Prostate gland (tissue), 2 donors: Measurements from ENCODE around the gene EIF2B2. TPM values are rescaled to one million over a fixed set of nuclear protein-coding genes. Genes with fewer than 3 reads are reported as not detected.

ENCODE experiments used
- DNase-seq: peaks from one replicate; pipeline ENCODE4 v3.0.0-alpha.2; 2019; ENCODE audit warnings: low spot score
- H3K27ac ChIP-seq, 2 donors: fragments of 200-600 bp; sonication (generic); 2 replicates each; pipeline ENCODE4 v1.5.1; 2017 to 2019
- H3K27me3 ChIP-seq: fragments of 200-600 bp; sonication (generic); replicated peaks from 2 replicates; pipeline ENCODE4 v1.5.1; 2019; ENCODE audit not compliant: insufficient read depth
- H3K36me3 ChIP-seq, 2 donors: fragments of 200-600 bp; sonication (generic); 1 replicate in 1 of 2; 2 replicates in 1 of 2; pipeline versions ENCODE4 v1.5.1 to v1.8.1; 2017 to 2019
- H3K4me1 ChIP-seq: fragments of 200-600 bp; sonication (generic); replicated peaks from 2 replicates; pipeline ENCODE4 v1.5.1; 2019
- H3K4me3 ChIP-seq, 2 donors: fragments of 200-600 bp; sonication (generic); 2 replicates each; pipeline ENCODE4 v1.5.1; 2017 to 2019
- H3K9me3 ChIP-seq: fragments of 200-600 bp; sonication (generic); 2 replicates; pipeline ENCODE4 v1.5.1; 2017
- CTCF ChIP-seq, 4 experiments: fragments of 200-600 bp in 2 of 4; fragments of 450-650 bp in 2 of 4; sonication (generic) in 2 of 4; IDR thresholded peaks; 1 replicate in 3 of 4; 2 replicates in 1 of 4; pipeline ENCODE4 v1.5.1; 2016 to 2019; ENCODE audit warnings: antibody characterized with exemption in 4 of 4, mild to moderate bottlenecking in 2 of 4, moderate library complexity in 2 of 4
- POLR2A ChIP-seq: fragments of 450-650 bp; IDR thresholded peaks from one replicate; pipeline ENCODE4 v1.6.1; 2016; ENCODE audit warnings: antibody characterized with exemption, mild to moderate bottlenecking
- POLR2AphosphoS5 ChIP-seq: sonication (generic); formaldehyde crosslinking; IDR thresholded peaks from one replicate; pipeline ENCODE4 v1.6.1; 2017; ENCODE audit warnings: antibody characterized with exemption
- WGBS: methylation state at CpG from one replicate; pipeline ENCODE4 v1.1.5; 2018; 5-methylcytosine and 5-hydroxymethylcytosine counted together
- intact Hi-C: fragments of 100-400 bp; cut with DNase I; formaldehyde crosslinking; loops from one replicate; pipeline ENCODE4 v1.14.2; 2022
- total RNA-seq, 2 donors: library from RNA; depleted of rRNA; stranded (reverse); fragments of >200 nt; gene quantifications; one replicate each; pipeline ENCODE4 v1.1.0, GENCODE V29; 2016

EIF2B2 gene
- total RNA-seq, 2 donors from 2014 or later: 43.9 to 60.4 TPM

GRCh38 chr14:74973905-74974363, 28.8 kb upstream of the EIF2B2 start:
- no peak for DNase-seq
- Histone ChIP-seq H3K4me1 (no peaks in the 10 kb centered on the region), H3K9me3 (no peaks in the 10 kb centered on the region), H3K36me3 (no peaks in the 10 kb centered on the region), H3K4me3 (no peak overlapping the region), H3K27ac (no peak overlapping the region), H3K27me3 (no peaks in the 10 kb centered on the region)
- intact Hi-C loops: no loop called here
- TF ChIP-seq POLR2A: no peak
- no peak for TF ChIP-seq CTCF (IDR thresholded peaks at IDR 0.05)
- no peak for TF ChIP-seq POLR2AphosphoS5
- WGBS: 96% methylated on average over 5 of the region's 5 CpGs

- Histone ChIP-seq H3K4me1 (no peaks in the 10 kb centered on the region), H3K9me3 (no peaks in the 10 kb centered on the region), H3K4me3 (no peak overlapping the region), H3K27ac (no peak overlapping the region), H3K36me3 (no peaks in the 10 kb centered on the region), H3K27me3 (no peaks in the 10 kb centered on the region)
- no peak for DNase-seq
- 85% methylated on average over 15 of the region's 15 CpGs for WGBS
- intact Hi-C loops: no loop called here
- TF ChIP-seq POLR2AphosphoS5 (no peak), POLR2A (no peak), CTCF (IDR thresholded peaks at IDR 0.05) (no peak)
Measured at GRCh38 chr14:74974364-74975058, 28.2 kb upstream of the EIF2B2 start.

GRCh38 chr14:74975059-74975810, 27.5 kb upstream of the EIF2B2 start:
- Histone ChIP-seq H3K4me3 (no peak overlapping the region), H3K27me3 (no peaks in the 10 kb centered on the region), H3K27ac (no peak overlapping the region), H3K4me1 (no peaks in the 10 kb centered on the region), H3K36me3 (no peaks in the 10 kb centered on the region), H3K9me3 (no peaks in the 10 kb centered on the region)
- 54% methylated on average over 12 of the region's 12 CpGs for WGBS
- intact Hi-C loops: no loop called here
- no peak for DNase-seq
- TF ChIP-seq POLR2A: no peak
- TF ChIP-seq POLR2AphosphoS5: no peak
- no peak for TF ChIP-seq CTCF (IDR thresholded peaks at IDR 0.05)

GRCh38 chr14:74976264-74977113, 26.2 kb upstream of the EIF2B2 start:
- intact Hi-C loops: no loop called here
- no peaks in the 10 kb centered on the region for H3K9me3 ChIP-seq
- H3K4me1 ChIP-seq: no peaks in the 10 kb centered on the region
- H3K36me3 ChIP-seq: no peaks in the 10 kb centered on the region
- no peak for TF ChIP-seq CTCF (IDR thresholded peaks at IDR 0.05)
- DNase-seq: no peak
- H3K27ac ChIP-seq: no peak overlapping the region
- H3K4me3 ChIP-seq: no peak overlapping the region
- no peaks in the 10 kb centered on the region for H3K27me3 ChIP-seq
- WGBS: 84% methylated on average over 11 of the region's 11 CpGs
